OCI-LY7 (cell line): ENCODE results near the gene CDHR1.

Source experiments
- EZH2phosphoT487 ChIP-seq: fragments of 200-600 bp; sonication (generic); IDR thresholded peaks from 2 replicates; pipeline ENCODE4 v1.6.1; 2018; ENCODE audit warnings: low read depth, borderline replicate concordance, mild to moderate bottlenecking, mixed run types, antibody characterized with exemption, low read length, moderate library complexity, mixed read lengths
- TF ChIP-seq, protein P1 (sequence below): fragments of 200-600 bp; sonication (generic); conservative IDR thresholded peaks from 2 replicates; pipeline ENCODE4 v1.5.1; 2014; ENCODE audit warnings: mild to moderate bottlenecking, antibody characterized with exemption, low read length, moderate library complexity, mixed read lengths

DNA sequence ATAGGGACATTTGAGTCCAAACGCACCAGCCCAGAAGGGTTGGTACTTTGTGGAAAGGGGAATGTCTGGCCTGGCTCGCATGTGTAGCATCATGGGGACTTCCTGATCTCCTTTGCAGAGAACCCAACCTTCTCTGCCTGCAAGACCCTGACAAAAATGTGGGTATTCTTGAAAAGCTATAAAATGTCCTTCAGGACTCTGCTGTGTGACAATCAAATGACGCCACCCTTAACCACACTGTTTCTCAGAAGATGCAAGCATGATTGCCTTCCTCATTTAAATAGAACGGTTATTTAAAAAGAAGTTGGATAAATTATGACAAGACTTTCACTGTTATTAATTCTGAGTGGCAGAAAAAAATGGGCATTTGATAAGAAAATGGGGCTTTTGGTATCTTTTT lies 35.8 kb upstream of the CDHR1 start:
- TF ChIP-seq, protein P1, sequence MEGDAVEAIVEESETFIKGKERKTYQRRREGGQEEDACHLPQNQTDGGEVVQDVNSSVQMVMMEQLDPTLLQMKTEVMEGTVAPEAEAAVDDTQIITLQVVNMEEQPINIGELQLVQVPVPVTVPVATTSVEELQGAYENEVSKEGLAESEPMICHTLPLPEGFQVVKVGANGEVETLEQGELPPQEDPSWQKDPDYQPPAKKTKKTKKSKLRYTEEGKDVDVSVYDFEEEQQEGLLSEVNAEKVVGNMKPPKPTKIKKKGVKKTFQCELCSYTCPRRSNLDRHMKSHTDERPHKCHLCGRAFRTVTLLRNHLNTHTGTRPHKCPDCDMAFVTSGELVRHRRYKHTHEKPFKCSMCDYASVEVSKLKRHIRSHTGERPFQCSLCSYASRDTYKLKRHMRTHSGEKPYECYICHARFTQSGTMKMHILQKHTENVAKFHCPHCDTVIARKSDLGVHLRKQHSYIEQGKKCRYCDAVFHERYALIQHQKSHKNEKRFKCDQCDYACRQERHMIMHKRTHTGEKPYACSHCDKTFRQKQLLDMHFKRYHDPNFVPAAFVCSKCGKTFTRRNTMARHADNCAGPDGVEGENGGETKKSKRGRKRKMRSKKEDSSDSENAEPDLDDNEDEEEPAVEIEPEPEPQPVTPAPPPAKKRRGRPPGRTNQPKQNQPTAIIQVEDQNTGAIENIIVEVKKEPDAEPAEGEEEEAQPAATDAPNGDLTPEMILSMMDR, result no peak
- TF ChIP-seq EZH2phosphoT487, result no peak
